Natural killer cell (primary cell): ENCODE data around the gene C3orf20. TPM values are rescaled to one million over a fixed set of nuclear protein-coding genes. Genes with fewer than 3 reads are reported as not detected.

ENCODE experiments used
- ATAC-seq, 3 donors: fragments of 150-1000 bp in 2 of 3; fragments of 200-7000 bp in 1 of 3; cut with Tn5 transposase; 1 replicate in 1 of 3; 2 replicates in 2 of 3; pipeline ENCODE4 v1.10.0; 2021; ENCODE audit warnings: mild to moderate bottlenecking in 2 of 3, moderate library complexity in 2 of 3
- DNase-seq, 2 donors: peaks; one replicate each; pipeline versions ENCODE4 v3.0.0 to v3.0.0-alpha.2; 2013 to 2021; ENCODE audit warnings: mixed read lengths in 1 of 2
- H3K27ac ChIP-seq: one replicate; pipeline ENCODE4 v1.5.1; 2013; ENCODE audit warnings: mild to moderate bottlenecking, low read length
- H3K27me3 ChIP-seq: one replicate; pipeline ENCODE4 v1.6.1; 2013; ENCODE audit warnings: low read length; ENCODE audit not compliant: control insufficient read depth, insufficient read depth
- H3K36me3 ChIP-seq: one replicate; pipeline ENCODE4 v1.6.1; 2013; ENCODE audit warnings: low read length; ENCODE audit not compliant: control insufficient read depth, insufficient read depth
- H3K4me1 ChIP-seq: one replicate; pipeline ENCODE4 v1.6.1; 2013; ENCODE audit warnings: low read length; ENCODE audit not compliant: control insufficient read depth, insufficient read depth
- H3K4me3 ChIP-seq: one replicate; pipeline ENCODE4 v1.5.1; 2013; ENCODE audit warnings: low read length
- H3K9me3 ChIP-seq: one replicate; pipeline ENCODE4 v1.6.1; 2013; ENCODE audit warnings: low read length; ENCODE audit not compliant: control insufficient read depth, insufficient read depth
- H3K27ac Mint-ChIP-seq, 2 donors: one replicate each; pipeline ENCODE4 v1.8.0; 2022; ENCODE audit warnings: mild to moderate bottlenecking in 2 of 2, mixed read lengths in 2 of 2, moderate library complexity in 1 of 2
- H3K27me3 Mint-ChIP-seq, 2 donors: one replicate each; pipeline ENCODE4 v1.8.0; 2022; ENCODE audit warnings: low read depth in 2 of 2, mixed read lengths in 2 of 2
- H3K36me3 Mint-ChIP-seq: one replicate; pipeline ENCODE4 v1.8.0; 2022; ENCODE audit warnings: mixed read lengths
- H3K4me1 Mint-ChIP-seq, 2 donors: one replicate each; pipeline ENCODE4 v1.8.0; 2022; ENCODE audit warnings: mixed read lengths in 2 of 2
- H3K4me3 Mint-ChIP-seq: one replicate; pipeline ENCODE4 v1.8.0; 2022; ENCODE audit warnings: mild to moderate bottlenecking, moderate library complexity, mixed read lengths
- H3K9me3 Mint-ChIP-seq, 2 donors: one replicate each; pipeline ENCODE4 v1.8.0; 2022; ENCODE audit warnings: mixed read lengths in 2 of 2
- CTCF ChIP-seq: fragments of 200-600 bp; IDR thresholded peaks from one replicate; pipeline ENCODE4 v1.8.0; 2022; ENCODE audit warnings: antibody characterized with exemption
- WGBS: methylation state at CpG from one replicate; pipeline ENCODE4 v1.1.7; 2013; ENCODE audit warnings: missing lambda C conversion rate; ENCODE audit not compliant: insufficient coverage; 5-methylcytosine and 5-hydroxymethylcytosine counted together
- intact Hi-C: fragments of 100-400 bp; cut with micrococcal nuclease; formaldehyde crosslinking; loops from one replicate; pipeline ENCODE4 v1.14.2; 2022
- total RNA-seq, 4 donors: library from RNA; stranded (reverse); fragments of 120-200 nt in 1 of 4; gene quantifications; one replicate each; pipeline versions ENCODE4 v1.2.3 to v1.2.4, GENCODE V29; 2013 to 2022

C3orf20 gene
- total RNA-seq, 3 donors from 2014 or later (not counting 1 experiment from before 2014, with no cell fraction given), result 0.14 TPM; not detected in 2

GRCh38 chr3:14717307-14717706 is 42.4 kb downstream of the C3orf20 start:
- no peak for ATAC-seq
- intact Hi-C loops, result no loop called here
- no peak for TF ChIP-seq CTCF

GRCh38 chr3:14718539-14718938 is 43.6 kb downstream of the C3orf20 start:
- DNase-seq, result no peak
- Histone ChIP-seq H3K9me3 (no peaks in the 10 kb centered on the region), H3K27me3 (no peaks in the 10 kb centered on the region), H3K4me1 (no peaks in the 10 kb centered on the region), H3K36me3 (no peaks in the 10 kb centered on the region), H3K27ac (no peak overlapping the region), H3K4me3 (no peak overlapping the region)
- TF ChIP-seq CTCF, result no peak
- H3K36me3 Mint-ChIP-seq, result peaks cover under 1% of the 10 kb centered on the region
- ATAC-seq, result no peak
- H3K27me3 Mint-ChIP-seq, result peaks cover 0 to 18% of the 10 kb centered on the region in 2 donors
- WGBS, result 57% methylated on average over 2 of the region's 2 CpGs
- H3K27ac Mint-ChIP-seq, result no peak overlapping the region
- no peak overlapping the region for H3K4me3 Mint-ChIP-seq
- no peaks in the 10 kb centered on the region for H3K4me1 Mint-ChIP-seq
- H3K9me3 Mint-ChIP-seq, result no peaks in the 10 kb centered on the region
- intact Hi-C loops, result no loop called here

More at GRCh38 chr3:14717307-14717706, 42.4 kb downstream of the C3orf20 start:
- H3K36me3 Mint-ChIP-seq, result peaks cover 10% of the 10 kb centered on the region
- H3K27me3 ChIP-seq, result no peaks in the 10 kb centered on the region
- peaks cover 0 to 16% of the 10 kb centered on the region in 2 donors for H3K27me3 Mint-ChIP-seq
- no peak overlapping the region for H3K4me3 Mint-ChIP-seq
- WGBS, result 74% methylated on average over 1 of the region's 1 CpG
- H3K4me3 ChIP-seq, result no peak overlapping the region
- no peak overlapping the region for H3K27ac Mint-ChIP-seq
- peaks cover 4% of the 10 kb centered on the region in 2 donors for H3K9me3 Mint-ChIP-seq
- H3K4me1 Mint-ChIP-seq, result no peaks in the 10 kb centered on the region
- DNase-seq, result no peak
- no peak overlapping the region for H3K27ac ChIP-seq
- no peaks in the 10 kb centered on the region for H3K36me3 ChIP-seq
- H3K9me3 ChIP-seq, result peaks cover 4% of the 10 kb centered on the region
- no peaks in the 10 kb centered on the region for H3K4me1 ChIP-seq

GRCh38 chr3:14719006-14719405 is 44.1 kb downstream of the C3orf20 start:
- no peak overlapping the region for H3K27ac ChIP-seq
- H3K9me3 Mint-ChIP-seq, result no peaks in the 10 kb centered on the region
- ATAC-seq, result no peak
- 96% methylated on average over 2 of the region's 2 CpGs for WGBS
- peaks cover 0 to 18% of the 10 kb centered on the region in 2 donors for H3K27me3 Mint-ChIP-seq
- no peaks in the 10 kb centered on the region for H3K4me1 Mint-ChIP-seq
- intact Hi-C loops, result no loop called here
- H3K4me3 ChIP-seq, result no peak overlapping the region
- no peaks in the 10 kb centered on the region for H3K36me3 Mint-ChIP-seq
- no peaks in the 10 kb centered on the region for H3K4me1 ChIP-seq
- no peak overlapping the region for H3K27ac Mint-ChIP-seq
- H3K27me3 ChIP-seq, result no peaks in the 10 kb centered on the region
- DNase-seq, result no peak
- H3K9me3 ChIP-seq, result no peaks in the 10 kb centered on the region
- no peak for TF ChIP-seq CTCF
- H3K36me3 ChIP-seq, result no peaks in the 10 kb centered on the region
- no peak overlapping the region for H3K4me3 Mint-ChIP-seq

GRCh38 chr3:14721126-14721864 is 46.4 kb downstream of the C3orf20 start:
- Histone ChIP-seq H3K4me1 (no peaks in the 10 kb centered on the region), H3K27ac (no peak overlapping the region), H3K9me3 (no peaks in the 10 kb centered on the region), H3K27me3 (no peaks in the 10 kb centered on the region), H3K36me3 (no peaks in the 10 kb centered on the region), H3K4me3 (no peak overlapping the region)
- no peak for DNase-seq
- WGBS, result 81% methylated on average over 6 of the region's 8 CpGs
- H3K27me3 Mint-ChIP-seq, result peaks cover 0 to 21% of the 10 kb centered on the region in 2 donors
- intact Hi-C loops, result no loop called here
- no peaks in the 10 kb centered on the region for H3K36me3 Mint-ChIP-seq
- no peaks in the 10 kb centered on the region for H3K9me3 Mint-ChIP-seq
- no peaks in the 10 kb centered on the region for H3K4me1 Mint-ChIP-seq
- no peak for TF ChIP-seq CTCF
- no peak for ATAC-seq
- no peak overlapping the region for H3K27ac Mint-ChIP-seq
- no peak overlapping the region for H3K4me3 Mint-ChIP-seq
